Stomach (tissue), 4 donors: ENCODE data around the gene KCNIP2.

Experiments used
- CTCF ChIP-seq, 7 experiments: fragments of 450-650 bp in 4 of 7; fragments of 200-600 bp in 3 of 7; sonication (generic) in 3 of 7; IDR thresholded peaks; one replicate each; pipeline ENCODE4 v1.5.1; 2016 to 2019; ENCODE audit warnings: antibody characterized with exemption in 7 of 7, control low read depth in 2 of 7, mild to moderate bottlenecking in 1 of 7
- POLR2A ChIP-seq, 4 donors: fragments of 450-650 bp; IDR thresholded peaks; one replicate each; pipeline ENCODE4 v1.6.1; 2016; ENCODE audit warnings: antibody characterized with exemption in 4 of 4, control low read depth in 2 of 4, mild to moderate bottlenecking in 1 of 4, moderate library complexity in 1 of 4
- POLR2AphosphoS5 ChIP-seq, 3 donors: sonication (generic); formaldehyde crosslinking; IDR thresholded peaks; one replicate each; pipeline ENCODE4 v1.6.1; 2016; ENCODE audit warnings: antibody characterized with exemption in 3 of 3

DNA sequence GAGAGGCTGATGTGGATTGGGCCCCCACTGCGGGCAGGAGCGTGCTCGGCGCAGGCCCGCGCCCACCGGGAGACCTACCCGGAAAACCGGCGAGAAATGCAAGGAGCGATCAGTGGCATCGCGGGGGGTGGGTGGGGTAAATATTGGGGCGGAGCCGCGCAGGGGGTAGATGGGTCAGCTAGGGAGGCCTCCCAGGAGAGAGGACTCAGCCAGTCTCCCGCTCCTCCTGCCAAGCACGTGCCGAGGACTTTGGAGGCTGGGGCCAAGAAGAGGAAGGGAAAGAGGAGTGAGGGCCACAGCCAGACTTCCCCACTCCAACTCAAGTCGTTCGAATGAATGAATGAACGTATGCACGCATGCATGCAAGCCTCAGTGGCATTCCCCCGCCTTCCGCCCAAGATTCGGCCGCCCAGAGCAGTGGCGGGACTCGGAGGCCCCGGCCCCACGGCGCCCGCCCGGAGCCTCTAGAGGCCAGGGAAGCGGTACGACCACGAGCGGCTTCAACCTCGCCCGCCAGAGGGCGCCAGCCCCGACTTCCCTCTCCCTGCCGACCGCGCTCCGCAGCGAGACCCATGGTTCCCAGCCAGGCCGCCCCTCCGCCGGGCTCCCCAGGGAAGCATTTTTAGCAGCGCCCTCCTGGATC is 63.9 kb downstream of the KCNIP2 start:
- TF ChIP-seq CTCF (IDR thresholded peaks at IDR 0.05) (peak in 5 of 7 experiments; percentile 41 to 89 (median 80)), POLR2AphosphoS5 (IDR thresholded peaks at IDR 0.05) (no peak), POLR2A (IDR thresholded peaks at IDR 0.05) (no peak)
